Activated CD4-positive, alpha-beta T cell treated with anti-CD3 and anti-CD28 coated beads, Interleukin-2, amount 10 ng/mL, durations not matched to agents 24 days and 14 days (primary cell): ENCODE data around the gene E4F1. TPM values are rescaled to one million over a fixed set of nuclear protein-coding genes. Genes with fewer than 3 reads are reported as not detected.
"Not testable (repeated sequence)": the region's sequence is repeated elsewhere in the genome, so short reads cannot be mapped to it uniquely, and the experiment has no call there.

Experiments used
- DNase-seq: peaks from one replicate; pipeline ENCODE4 v3.0.0; 2022
- H3K27ac Mint-ChIP-seq: one replicate; pipeline ENCODE4 v1.8.0; 2022; ENCODE audit warnings: mild to moderate bottlenecking, mixed read lengths
- H3K27me3 Mint-ChIP-seq: one replicate; pipeline ENCODE4 v1.8.0; 2022; ENCODE audit warnings: mixed read lengths
- H3K36me3 Mint-ChIP-seq: one replicate; pipeline ENCODE4 v1.8.0; 2022; ENCODE audit warnings: low read depth, mild to moderate bottlenecking, mixed read lengths
- H3K4me1 Mint-ChIP-seq: one replicate; pipeline ENCODE4 v1.8.0; 2021; ENCODE audit warnings: mixed read lengths
- H3K4me3 Mint-ChIP-seq: one replicate; pipeline ENCODE4 v1.8.0; 2022; ENCODE audit warnings: mild to moderate bottlenecking, moderate library complexity, mixed read lengths
- H3K9me3 Mint-ChIP-seq: one replicate; pipeline ENCODE4 v1.8.0; 2021; ENCODE audit warnings: mixed read lengths
- intact Hi-C: fragments of 100-400 bp; cut with micrococcal nuclease; formaldehyde crosslinking; loops from one replicate; pipeline ENCODE4 v1.15.1; 2023
- total RNA-seq: library from RNA; stranded (reverse); gene quantifications from 2 replicates; pipeline ENCODE4 v1.2.3, GENCODE V29; 2022

The E4F1 gene
- total RNA-seq, 1 donor from 2014 or later = 33.4 TPM

GRCh38 chr16:2266887-2267286 lies 43.5 kb downstream of the E4F1 start:
- intact Hi-C loops, H3K9me3 Mint-ChIP-seq, H3K27me3 Mint-ChIP-seq: not testable (repeated sequence)
- Mint-ChIP-seq H3K4me3 (peak overlapping the region; percentile 94), H3K27ac (peak overlapping the region; percentile 97), H3K36me3 (peaks cover 47% of the 10 kb centered on the region), H3K4me1 (peaks cover 31% of the 10 kb centered on the region)
- peak; percentile 77 for DNase-seq

DNA sequence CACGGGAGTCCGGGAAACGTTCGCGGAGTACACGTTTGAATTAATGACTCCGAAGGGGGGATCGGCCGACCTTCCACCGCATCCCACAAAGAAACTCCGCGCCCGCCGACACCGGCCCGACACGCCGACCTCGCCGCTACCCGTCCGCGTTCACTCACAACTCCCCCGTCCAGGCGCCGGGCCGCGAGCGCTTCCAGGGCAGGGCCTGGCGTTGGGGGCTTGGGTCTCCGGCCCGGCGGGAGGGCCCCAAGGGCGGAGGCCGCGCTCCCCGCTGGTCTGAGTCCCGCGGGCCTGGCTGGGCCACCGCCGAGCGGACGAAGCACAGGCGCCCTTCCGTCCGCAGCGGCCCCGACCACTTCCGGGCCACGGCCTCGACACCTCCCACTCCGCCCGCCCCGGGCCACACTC lies 44.1 kb downstream of the E4F1 start:
- Mint-ChIP-seq H3K27ac (peak overlapping the region; percentile 97), H3K4me3 (peak overlapping the region; percentile 94), H3K4me1 (peaks cover 29% of the 10 kb centered on the region), H3K36me3 (peaks cover 40% of the 10 kb centered on the region)
- H3K9me3 Mint-ChIP-seq, DNase-seq, intact Hi-C loops, H3K27me3 Mint-ChIP-seq: not testable (repeated sequence)

DNA sequence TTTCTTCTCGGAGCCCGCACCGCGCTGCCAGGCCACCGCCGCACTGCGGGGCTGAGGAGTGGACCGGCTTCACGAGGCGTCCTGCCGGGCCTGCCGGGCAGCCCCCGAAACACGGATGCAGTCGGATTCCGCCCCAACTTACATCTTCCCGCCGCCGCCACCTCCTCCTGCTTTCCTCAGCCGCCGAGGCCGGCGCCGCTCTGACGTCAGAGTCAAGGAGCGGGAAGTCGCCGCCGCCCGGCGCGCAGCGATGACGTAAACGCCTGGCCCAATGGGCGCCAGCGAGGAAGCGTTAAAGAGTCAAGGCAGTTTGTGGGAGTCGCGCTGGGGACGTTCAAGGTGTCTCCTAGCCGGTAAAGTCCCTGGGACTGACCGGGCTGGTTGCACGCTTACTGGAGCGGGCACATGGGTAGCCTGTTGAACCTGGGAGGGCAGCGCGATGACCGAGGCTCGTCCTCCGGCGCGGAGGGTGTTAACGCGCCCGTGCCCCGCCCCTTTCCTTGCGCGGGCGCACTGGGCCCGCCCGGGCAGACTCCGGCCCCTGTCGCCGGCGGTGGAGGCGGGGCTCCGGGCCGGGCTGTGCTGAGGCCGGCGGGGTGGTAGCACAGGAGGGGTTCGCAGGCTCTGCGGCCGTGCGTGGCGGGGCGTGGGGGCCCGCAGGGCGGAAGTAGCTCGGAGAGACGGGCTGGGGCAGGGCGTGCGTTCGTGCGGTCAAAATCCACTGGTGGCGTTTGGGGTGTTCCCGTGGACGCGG lies 44.7 kb downstream of the E4F1 start, which contains the start of gene RNPS1:
RNPS1 (minus strand) TSS at position 214 of the 754 bp plus-strand sequence. CDS start 3,483 bp downstream, outside the sequence.
- Mint-ChIP-seq H3K36me3 (peaks cover 35% of the 10 kb centered on the region), H3K27ac (peak within 1 kb of the TSS; percentile 97), H3K27me3 (peaks cover 1% of the 10 kb centered on the region), H3K4me1 (peaks cover 27% of the 10 kb centered on the region), H3K9me3 (no peaks in the 10 kb centered on the region), H3K4me3 (peak within 1 kb of the TSS; percentile 94)
- DNase-seq = peak; percentile 99
- intact Hi-C loops = loop anchor here (1.0 to 2.0 kb wide), 5 partner anchors 17 to 161 kb away; partner anchors contain the start of genes CCNF, E4F1, ECI1 and TRAF7

GRCh38 chr16:2270070-2270462 lies 46.7 kb downstream of the E4F1 start:
- intact Hi-C loops = no loop called here
- peak overlapping the region; percentile 94 for H3K4me3 Mint-ChIP-seq
- H3K36me3 Mint-ChIP-seq = peaks cover 21% of the 10 kb centered on the region

GRCh38 chr16:2270588-2271470 lies 47.4 kb downstream of the E4F1 start:
- H3K9me3 Mint-ChIP-seq = no peaks in the 10 kb centered on the region
- intact Hi-C loops = no loop called here
- peaks cover 18% of the 10 kb centered on the region for H3K4me1 Mint-ChIP-seq
- no peak overlapping the region for H3K27ac Mint-ChIP-seq
- no peak overlapping the region for H3K4me3 Mint-ChIP-seq
- H3K36me3 Mint-ChIP-seq = peaks cover 17% of the 10 kb centered on the region
- H3K27me3 Mint-ChIP-seq = peaks cover 1% of the 10 kb centered on the region
- DNase-seq = no peak

More at GRCh38 chr16:2270070-2270462, 46.7 kb downstream of the E4F1 start:
- no peak for DNase-seq
- Mint-ChIP-seq H3K27ac (no peak overlapping the region), H3K4me1 (peaks cover 20% of the 10 kb centered on the region), H3K9me3 (no peaks in the 10 kb centered on the region), H3K27me3 (peaks cover 1% of the 10 kb centered on the region)

DNA sequence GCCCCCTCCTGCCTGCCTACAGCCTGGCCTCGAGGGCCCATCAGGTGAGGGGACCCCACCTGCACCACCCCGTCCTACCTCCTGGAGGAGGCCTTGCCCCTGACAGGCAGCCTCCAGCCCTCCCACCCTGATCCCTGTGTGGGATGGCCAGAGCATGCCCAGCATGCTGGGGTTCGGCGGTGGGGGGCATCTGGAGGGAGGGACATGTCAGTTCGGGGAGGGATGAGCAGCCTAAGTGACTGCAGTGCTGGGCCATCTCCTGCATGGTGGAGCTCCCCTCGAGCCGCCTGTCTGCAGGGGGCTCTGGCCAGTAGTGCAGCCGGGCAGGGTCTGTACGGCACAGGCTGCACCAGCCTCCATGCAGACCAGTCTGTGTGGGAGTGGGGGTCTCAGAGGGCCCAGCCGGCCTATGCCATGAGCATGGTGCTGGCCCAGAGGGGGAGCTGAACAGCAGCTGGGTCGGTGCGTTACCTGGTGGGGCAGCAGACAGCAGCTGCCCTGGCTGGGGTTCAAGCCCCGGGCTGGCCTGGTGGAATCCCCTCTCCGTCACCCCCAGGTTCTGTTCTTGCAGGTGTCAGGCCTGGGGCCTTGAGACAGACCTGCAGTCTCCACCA lies 48.6 kb downstream of the E4F1 start:
- intact Hi-C loops = no loop called here

DNA sequence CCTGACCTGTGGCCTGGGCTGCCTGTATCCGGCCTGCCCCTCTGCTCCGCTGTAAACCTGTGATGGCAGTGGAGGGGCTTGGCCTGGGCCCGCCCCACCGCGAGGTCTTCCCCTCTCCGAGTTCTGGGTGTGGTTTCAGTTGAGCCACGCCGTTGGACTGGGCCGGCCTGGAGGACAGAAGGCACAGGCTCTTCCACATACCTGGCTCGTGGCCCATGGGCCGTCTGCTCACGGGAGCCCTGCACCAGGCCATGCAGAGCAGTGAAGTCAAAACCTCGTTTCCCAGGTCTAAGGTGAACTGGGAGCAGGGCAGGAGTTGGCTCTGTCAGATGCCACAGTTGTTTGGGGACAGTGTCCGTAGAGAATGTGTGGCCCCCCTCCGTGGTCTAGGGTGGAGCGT lies 50.1 kb downstream of the E4F1 start:
- no peak for DNase-seq
- Mint-ChIP-seq H3K27me3 (no peaks in the 10 kb centered on the region), H3K36me3 (no peaks in the 10 kb centered on the region), H3K27ac (peak overlapping the region; percentile 29), H3K4me1 (peaks cover 6% of the 10 kb centered on the region), H3K4me3 (no peak overlapping the region), H3K9me3 (no peaks in the 10 kb centered on the region)
- intact Hi-C loops = no loop called here

More for the DNA sequence above, 48.6 kb downstream of the E4F1 start:
- Mint-ChIP-seq H3K4me3 (no peak overlapping the region), H3K9me3 (no peaks in the 10 kb centered on the region), H3K27ac (no peak overlapping the region), H3K4me1 (peaks cover 8% of the 10 kb centered on the region), H3K36me3 (peaks cover 7% of the 10 kb centered on the region), H3K27me3 (peaks cover 1% of the 10 kb centered on the region)
- DNase-seq = no peak

GRCh38 chr16:2273931-2274330 lies 50.5 kb downstream of the E4F1 start:
- no peak for DNase-seq
- Mint-ChIP-seq H3K27ac (no peak overlapping the region), H3K4me3 (no peak overlapping the region), H3K4me1 (peaks cover 6% of the 10 kb centered on the region), H3K36me3 (no peaks in the 10 kb centered on the region), H3K9me3 (no peaks in the 10 kb centered on the region), H3K27me3 (no peaks in the 10 kb centered on the region)
- intact Hi-C loops = no loop called here

- H3K4me1 Mint-ChIP-seq = no peaks in the 10 kb centered on the region
- no peak for DNase-seq
- intact Hi-C loops = no loop called here
- H3K27me3 Mint-ChIP-seq = no peaks in the 10 kb centered on the region
- H3K27ac Mint-ChIP-seq = no peak overlapping the region
- H3K4me3 Mint-ChIP-seq = no peak overlapping the region
- H3K36me3 Mint-ChIP-seq = no peaks in the 10 kb centered on the region
- H3K9me3 Mint-ChIP-seq = no peaks in the 10 kb centered on the region
Measured at GRCh38 chr16:2275476-2276367, 52.3 kb downstream of the E4F1 start.

DNA sequence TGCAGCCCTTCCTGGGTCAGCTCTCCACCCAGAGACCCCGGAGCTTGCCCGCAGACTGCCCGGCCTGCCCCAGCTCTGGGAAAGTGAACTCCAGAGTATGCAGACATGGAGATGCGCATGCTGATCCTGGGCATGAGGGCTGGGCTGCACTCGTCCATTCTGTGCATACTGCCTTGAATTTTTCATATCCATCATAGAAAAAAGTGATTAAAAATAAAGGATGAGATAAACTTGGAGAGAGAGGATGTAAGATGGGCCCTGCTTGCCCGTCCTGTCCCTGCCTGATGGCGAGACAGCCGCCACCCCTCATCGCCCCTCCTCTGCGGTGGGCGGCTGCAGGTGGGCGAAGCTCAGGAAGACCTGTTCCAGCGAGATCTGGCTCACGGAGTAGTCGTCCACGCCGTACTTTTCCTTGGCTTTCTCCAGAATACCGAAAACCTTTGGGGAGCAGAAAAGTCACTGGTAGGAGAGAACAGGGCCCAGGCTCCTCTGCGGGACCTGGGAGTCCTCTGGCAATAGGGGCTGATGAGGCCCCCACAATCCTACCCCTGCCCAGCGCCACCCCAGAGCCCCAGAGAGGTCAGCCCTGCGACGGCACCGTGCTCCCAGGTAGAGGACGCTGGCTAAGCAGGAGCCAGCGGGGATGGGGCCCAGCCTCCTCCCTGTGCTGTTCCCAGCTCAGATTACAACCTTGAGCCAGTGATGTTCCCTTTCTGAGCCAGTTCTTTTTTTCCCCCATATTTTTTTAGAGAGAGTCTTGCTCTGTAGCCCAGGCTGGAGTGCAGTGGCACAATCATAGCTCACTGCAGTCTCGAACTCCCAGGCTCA lies 53.2 kb downstream of the E4F1 start:
- Mint-ChIP-seq H3K27me3 (no peaks in the 10 kb centered on the region), H3K36me3 (no peaks in the 10 kb centered on the region)

DNA sequence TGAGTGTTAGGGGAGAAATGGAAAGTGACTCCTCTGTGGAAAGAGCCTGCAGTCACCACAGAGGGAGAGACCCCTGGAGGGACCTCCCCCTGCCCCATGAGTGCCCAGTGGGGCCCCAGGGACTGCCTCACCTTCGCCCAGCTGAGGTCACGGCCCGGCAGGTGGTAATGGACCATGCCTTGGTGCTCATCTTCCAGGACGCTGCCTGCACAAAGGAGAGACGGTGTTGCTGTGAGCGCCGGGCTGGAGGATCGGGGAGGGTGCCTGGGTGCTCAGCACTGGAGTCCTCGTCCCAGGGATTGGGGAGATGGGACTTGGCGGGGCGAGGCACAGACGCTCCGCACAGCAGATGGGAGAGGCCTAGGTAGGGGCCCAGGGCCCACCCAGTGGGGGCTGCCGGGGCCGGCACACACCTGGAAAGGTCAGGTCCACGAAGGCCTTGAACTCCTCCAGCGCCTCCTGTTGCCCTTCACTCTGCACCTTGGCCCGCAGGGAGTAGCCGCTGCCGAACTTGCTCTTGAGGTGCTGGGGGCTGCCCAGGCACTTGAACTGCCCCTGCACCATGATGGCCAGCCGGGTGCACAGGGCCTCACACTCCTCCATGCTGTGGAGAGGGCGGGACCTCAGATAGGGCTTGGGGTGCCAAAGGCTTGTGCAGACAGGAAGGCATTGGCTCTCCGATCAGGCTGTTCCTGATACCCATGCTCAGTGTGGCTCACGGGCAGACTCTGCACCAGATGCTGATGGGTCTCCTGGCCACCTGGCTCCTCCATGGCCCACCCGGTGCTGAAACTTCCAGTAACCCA lies 54.3 kb downstream of the E4F1 start:
- intact Hi-C loops = no loop called here
- Mint-ChIP-seq H3K9me3 (no peaks in the 10 kb centered on the region), H3K4me1 (no peaks in the 10 kb centered on the region), H3K27ac (no peak overlapping the region), H3K36me3 (no peaks in the 10 kb centered on the region), H3K4me3 (no peak overlapping the region), H3K27me3 (no peaks in the 10 kb centered on the region)
- no peak for DNase-seq

More for the DNA sequence above, 53.2 kb downstream of the E4F1 start:
- Mint-ChIP-seq H3K4me1 (no peaks in the 10 kb centered on the region), H3K27ac (no peak overlapping the region), H3K4me3 (no peak overlapping the region), H3K9me3 (no peaks in the 10 kb centered on the region)
- intact Hi-C loops = no loop called here
- no peak for DNase-seq

GRCh38 chr16:2278272-2278608 lies 54.8 kb downstream of the E4F1 start:
- Mint-ChIP-seq H3K27me3 (no peaks in the 10 kb centered on the region), H3K27ac (no peak overlapping the region), H3K4me3 (no peak overlapping the region), H3K36me3 (no peaks in the 10 kb centered on the region), H3K9me3 (no peaks in the 10 kb centered on the region), H3K4me1 (no peaks in the 10 kb centered on the region)
- intact Hi-C loops = no loop called here
- DNase-seq = no peak
